Hepatocyte (in vitro differentiated cells): ENCODE measurements around the gene CDYL.
"Not testable (repeated sequence)": the region's sequence is repeated elsewhere in the genome, so short reads cannot be mapped to it uniquely, and the experiment has no call there.

Experiments
- CTCF ChIP-seq: fragments of 200-600 bp; sonication (generic); IDR thresholded peaks from 2 replicates; pipeline ENCODE4 v1.5.1; 2016; ENCODE audit warnings: antibody characterized with exemption, mild to moderate bottlenecking; ENCODE audit not compliant: poor library complexity
- EZH2 ChIP-seq: fragments of 200-600 bp; sonication (generic); IDR thresholded peaks from 2 replicates; pipeline ENCODE4 v1.6.1; 2016; ENCODE audit warnings: antibody characterized with exemption, mild to moderate bottlenecking, borderline replicate concordance
- EZH2phosphoT487 ChIP-seq: fragments of 200-600 bp; sonication (generic); IDR thresholded peaks from one replicate; pipeline ENCODE4 v1.6.1; 2018; ENCODE audit warnings: antibody characterized with exemption, mild to moderate bottlenecking, low read depth, moderate library complexity; ENCODE audit not compliant: unreplicated experiment, severe bottlenecking

GRCh38 chr6:4852186-4852585 lies 76.0 kb downstream of the CDYL start:
- TF ChIP-seq CTCF, EZH2phosphoT487, EZH2: not testable (repeated sequence)
